Upper lobe of left lung (tissue), 6 donors: Measurements from ENCODE around the gene PSMD11. TPM values are rescaled to one million over a fixed set of nuclear protein-coding genes. Genes with fewer than 3 reads are reported as not detected.
A peak's percentile ranks its signal among the peaks of the same experiment; 100 is the strongest.

Experiments
- ATAC-seq, 2 donors: fragments of 200-7000 bp; cut with Tn5 transposase; one replicate each; pipeline ENCODE4 v1.9.1; 2022; ENCODE audit warnings: mild to moderate bottlenecking in 2 of 2, moderate library complexity in 2 of 2; ENCODE audit not compliant: low FRiP score in 2 of 2
- DNase-seq, 2 donors: peaks; one replicate each; pipeline ENCODE4 v3.0.0-alpha.2; 2019 to 2020
- H3K27ac ChIP-seq, 4 donors: fragments of 200-600 bp; sonication (generic); one replicate each; pipeline ENCODE4 v1.5.1; 2016 to 2019
- H3K27me3 ChIP-seq, 4 donors: fragments of 200-600 bp; sonication (generic); one replicate each; pipeline ENCODE4 v1.5.1; 2017 to 2019
- H3K36me3 ChIP-seq, 4 donors: fragments of 200-600 bp; sonication (generic); one replicate each; pipeline ENCODE4 v1.5.1; 2016 to 2019
- H3K4me1 ChIP-seq, 4 donors: fragments of 200-600 bp; sonication (generic); one replicate each; pipeline ENCODE4 v1.5.1; 2018 to 2019
- H3K4me3 ChIP-seq, 4 donors: fragments of 200-600 bp; sonication (generic); one replicate each; pipeline ENCODE4 v1.5.1; 2017 to 2019; ENCODE audit warnings: mild to moderate bottlenecking in 2 of 4, moderate library complexity in 1 of 4
- H3K9me3 ChIP-seq, 4 donors: fragments of 200-600 bp; sonication (generic); one replicate each; pipeline ENCODE4 v1.5.1; 2018 to 2019
- CTCF ChIP-seq, 6 experiments: fragments of 450-650 bp in 4 of 6; fragments of 200-600 bp in 2 of 6; sonication (generic) in 2 of 6; IDR thresholded peaks; one replicate each; pipeline ENCODE4 v1.5.1; 2016 to 2019; ENCODE audit warnings: antibody characterized with exemption in 6 of 6
- EP300 ChIP-seq, 4 donors: sonication (generic); formaldehyde crosslinking; IDR thresholded peaks; one replicate each; pipeline ENCODE4 v1.5.1; 2017; ENCODE audit warnings: antibody characterized with exemption in 4 of 4, control low read depth in 2 of 4
- POLR2A ChIP-seq, 4 donors: fragments of 450-650 bp; IDR thresholded peaks; one replicate each; pipeline ENCODE4 v1.5.1; 2016 to 2017; ENCODE audit warnings: antibody characterized with exemption in 4 of 4, mild to moderate bottlenecking in 2 of 4
- POLR2AphosphoS5 ChIP-seq, 2 donors: sonication (generic); formaldehyde crosslinking; IDR thresholded peaks; one replicate each; pipeline ENCODE4 v1.5.1; 2017; ENCODE audit warnings: antibody characterized with exemption in 2 of 2
- WGBS, 2 donors: methylation state at CpG; one replicate each; pipeline ENCODE4 v1.1.5; 2017 to 2018; 5-methylcytosine and 5-hydroxymethylcytosine counted together
- total RNA-seq, 6 donors: library from RNA; depleted of rRNA in 4 of 6; stranded (reverse); fragments of >200 nt in 4 of 6; gene quantifications; one replicate each; pipeline versions ENCODE4 v1.1.0 to v1.2.1, GENCODE V29; 2016 to 2021
- donor health status: DM: no; HTN: no; CAD: no; lungs with moderate emphysema.
- donor health status: DM: no; HTN: yes; CAD: no; lungs with severe emphysema.

Gene PSMD11
- total RNA-seq, 6 donors from 2014 or later, result 42.4 to 71.4 (median 62.8) TPM

GRCh38 chr17:32495359-32496231 is 51.3 kb downstream of the PSMD11 start:
- no peak for TF ChIP-seq EP300 (IDR thresholded peaks at IDR 0.05)
- no peak for TF ChIP-seq CTCF (IDR thresholded peaks at IDR 0.05)
- TF ChIP-seq POLR2A (IDR thresholded peaks at IDR 0.05), result no peak
- no peak for TF ChIP-seq POLR2AphosphoS5 (IDR thresholded peaks at IDR 0.05)
- Histone ChIP-seq H3K9me3 (no peaks in the 10 kb centered on the region), H3K4me1 (peaks cover 15 to 26% (median 20%) of the 10 kb centered on the region in 4 donors), H3K4me3 (peak overlapping the region in 1 of 4 donors; percentile 21), H3K27ac (no peak overlapping the region), H3K36me3 (peaks cover 0 to 8% (median 0%) of the 10 kb centered on the region in 4 donors), H3K27me3 (no peaks in the 10 kb centered on the region)
- DNase-seq, result peak in 1 of 2 donors; percentile 85
- WGBS, 2 donors, result 72 to 75% methylated on average over 12 to 44 of the region's 45 CpGs
- peak in 1 of 2 donors; percentile 41 for ATAC-seq

- no peak overlapping the region for H3K4me3 ChIP-seq
- TF ChIP-seq EP300 (IDR thresholded peaks at IDR 0.05) (no peak), CTCF (IDR thresholded peaks at IDR 0.05) (no peak), POLR2A (IDR thresholded peaks at IDR 0.05) (no peak), POLR2AphosphoS5 (IDR thresholded peaks at IDR 0.05) (no peak)
- WGBS, 2 donors, result 85 to 92% methylated on average over 14 to 16 of the region's 16 CpGs
- H3K36me3 ChIP-seq, result peaks cover 0 to 8% (median 0%) of the 10 kb centered on the region in 4 donors
- no peaks in the 10 kb centered on the region for H3K27me3 ChIP-seq
- no peak for ATAC-seq
- no peak overlapping the region for H3K27ac ChIP-seq
- DNase-seq, result peak in 1 of 2 donors; percentile 57
- peaks cover 15 to 26% (median 20%) of the 10 kb centered on the region in 4 donors for H3K4me1 ChIP-seq
- no peaks in the 10 kb centered on the region for H3K9me3 ChIP-seq
These were observed 52.2 kb downstream of the PSMD11 start for GRCh38 chr17:32496395-32497073.

DNA sequence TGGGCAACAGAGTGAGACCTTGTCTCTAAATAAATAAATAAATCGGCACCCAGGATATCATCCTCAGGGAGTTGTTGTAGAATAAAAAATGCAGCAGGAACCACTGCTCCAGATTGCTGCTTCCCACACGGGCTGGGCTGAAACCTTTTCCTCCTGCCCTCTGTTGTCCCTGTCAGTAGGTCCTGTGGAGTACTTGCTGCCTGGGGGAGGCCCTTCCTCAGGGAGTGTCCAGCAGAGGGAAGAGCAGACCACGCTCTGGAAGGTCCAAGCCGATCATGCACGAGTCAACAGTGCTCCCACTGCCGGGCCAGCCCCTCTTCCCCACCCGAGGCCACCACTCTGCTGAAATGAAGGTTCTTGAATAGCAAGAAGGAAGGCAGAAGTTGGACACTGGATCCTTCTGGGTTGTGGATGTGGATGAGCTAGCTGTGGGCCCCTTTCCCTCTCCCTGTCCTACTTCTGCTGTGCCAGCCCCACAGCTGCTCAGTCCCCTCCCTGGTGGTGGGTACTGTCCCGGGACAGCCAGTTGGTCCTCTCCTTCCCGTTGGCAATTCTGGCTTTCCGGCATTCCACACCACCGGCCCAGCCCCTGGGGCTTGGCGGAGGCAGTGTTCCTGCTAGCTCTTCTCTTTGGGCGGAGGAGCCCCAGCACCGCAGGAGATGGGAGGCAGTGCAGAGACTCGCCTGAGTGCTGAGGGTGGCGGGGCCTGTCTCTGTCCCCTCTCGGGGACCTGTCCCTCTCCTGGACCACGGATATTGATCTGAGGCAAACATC is 53.3 kb downstream of the PSMD11 start:
- Histone ChIP-seq H3K36me3 (peaks cover 0 to 8% (median 0%) of the 10 kb centered on the region in 4 donors), H3K27ac (no peak overlapping the region), H3K4me1 (peaks cover 10 to 29% (median 20%) of the 10 kb centered on the region in 4 donors), H3K9me3 (no peaks in the 10 kb centered on the region), H3K4me3 (no peak overlapping the region), H3K27me3 (no peaks in the 10 kb centered on the region)
- no peak for TF ChIP-seq CTCF (IDR thresholded peaks at IDR 0.05)
- TF ChIP-seq POLR2AphosphoS5 (IDR thresholded peaks at IDR 0.05), result no peak
- TF ChIP-seq EP300 (IDR thresholded peaks at IDR 0.05), result no peak
- TF ChIP-seq POLR2A (IDR thresholded peaks at IDR 0.05), result no peak
- ATAC-seq (no peak), DNase-seq (peak in 1 of 2 donors; percentile 64)
- WGBS, 2 donors, result 85 to 90% methylated on average over 11 to 18 of the region's 18 CpGs

DNA sequence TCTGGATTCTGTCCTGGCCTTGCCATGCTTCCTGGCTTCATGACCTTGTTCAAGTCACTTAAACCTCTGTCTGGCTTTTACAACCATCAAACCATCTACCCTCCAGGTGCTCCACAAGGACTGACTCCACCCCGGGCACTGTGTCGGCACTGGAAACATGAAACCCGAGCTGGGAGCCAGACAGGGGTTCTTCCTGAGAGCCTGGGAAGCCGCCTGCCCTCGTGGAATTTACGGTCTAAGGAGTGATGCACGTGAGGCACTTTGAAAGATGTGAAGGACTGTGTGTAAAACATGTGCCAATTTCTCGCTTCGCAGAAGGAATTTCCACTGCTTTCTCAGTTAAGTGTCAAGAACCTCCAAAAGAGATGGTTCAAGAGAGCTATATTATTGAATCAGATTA is 54.1 kb downstream of the PSMD11 start:
- no peak for DNase-seq
- H3K36me3 ChIP-seq, result peaks cover 0 to 4% (median 0%) of the 10 kb centered on the region in 4 donors
- TF ChIP-seq POLR2AphosphoS5 (IDR thresholded peaks at IDR 0.05), result no peak
- TF ChIP-seq POLR2A (IDR thresholded peaks at IDR 0.05), result no peak
- TF ChIP-seq EP300 (IDR thresholded peaks at IDR 0.05), result no peak
- no peak for TF ChIP-seq CTCF (IDR thresholded peaks at IDR 0.05)
- peaks cover 16 to 36% (median 20%) of the 10 kb centered on the region in 4 donors for H3K4me1 ChIP-seq
- ATAC-seq, result no peak
- no peak overlapping the region for H3K27ac ChIP-seq
- H3K27me3 ChIP-seq, result no peaks in the 10 kb centered on the region
- H3K9me3 ChIP-seq, result no peaks in the 10 kb centered on the region
- 60 to 73% methylated on average over 9 of the region's 9 CpGs for WGBS, 2 donors
- H3K4me3 ChIP-seq, result no peak overlapping the region
